ENCODE results near the gene TMEM63A.
A peak's percentile ranks its signal among the peaks of the same experiment; 100 is the strongest.
"Not testable (repeated sequence)": the region's sequence is repeated elsewhere in the genome, so short reads cannot be mapped to it uniquely, and the experiment has no call there.

TMEM63A gene

GRCh38 chr1:225908773-225909172, 26.6 kb upstream of the TMEM63A start:
- DNase-seq (ENCODE audit: low read depth, low spot score), result no peak

- no peak for DNase-seq (ENCODE audit: low read depth, low spot score)
These were observed 25.9 kb upstream of the TMEM63A start for GRCh38 chr1:225908013-225908640.

GRCh38 chr1:225907341-225907740, 25.2 kb upstream of the TMEM63A start:
- DNase-seq (ENCODE audit: low read depth, low spot score), result no peak

DNA sequence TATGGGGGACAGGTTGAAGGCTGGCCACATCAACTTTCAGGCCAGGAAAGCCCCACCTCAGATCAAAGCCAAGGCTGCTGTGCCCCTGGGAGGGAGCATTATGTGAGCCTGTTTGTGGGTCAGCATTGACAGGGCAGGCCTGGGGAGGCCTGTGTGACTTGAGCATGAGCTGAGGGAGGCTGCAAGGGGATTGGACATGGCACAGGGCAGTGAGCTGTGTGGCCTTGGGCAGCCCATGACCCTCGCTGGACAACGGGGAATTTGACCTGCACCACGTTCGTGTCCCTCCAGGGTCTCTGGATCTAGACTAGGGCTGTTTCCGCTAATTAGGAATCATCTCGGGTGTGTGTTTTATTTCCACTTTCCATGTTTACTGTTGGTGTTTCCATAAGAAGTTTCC, 24.3 kb upstream of the TMEM63A start:
- DNase-seq (ENCODE audit: low read depth, low spot score), result no peak

- no peak for DNase-seq (ENCODE audit: low read depth, low spot score)
These were observed 21.4 kb upstream of the TMEM63A start for GRCh38 chr1:225903623-225904022.

DNA sequence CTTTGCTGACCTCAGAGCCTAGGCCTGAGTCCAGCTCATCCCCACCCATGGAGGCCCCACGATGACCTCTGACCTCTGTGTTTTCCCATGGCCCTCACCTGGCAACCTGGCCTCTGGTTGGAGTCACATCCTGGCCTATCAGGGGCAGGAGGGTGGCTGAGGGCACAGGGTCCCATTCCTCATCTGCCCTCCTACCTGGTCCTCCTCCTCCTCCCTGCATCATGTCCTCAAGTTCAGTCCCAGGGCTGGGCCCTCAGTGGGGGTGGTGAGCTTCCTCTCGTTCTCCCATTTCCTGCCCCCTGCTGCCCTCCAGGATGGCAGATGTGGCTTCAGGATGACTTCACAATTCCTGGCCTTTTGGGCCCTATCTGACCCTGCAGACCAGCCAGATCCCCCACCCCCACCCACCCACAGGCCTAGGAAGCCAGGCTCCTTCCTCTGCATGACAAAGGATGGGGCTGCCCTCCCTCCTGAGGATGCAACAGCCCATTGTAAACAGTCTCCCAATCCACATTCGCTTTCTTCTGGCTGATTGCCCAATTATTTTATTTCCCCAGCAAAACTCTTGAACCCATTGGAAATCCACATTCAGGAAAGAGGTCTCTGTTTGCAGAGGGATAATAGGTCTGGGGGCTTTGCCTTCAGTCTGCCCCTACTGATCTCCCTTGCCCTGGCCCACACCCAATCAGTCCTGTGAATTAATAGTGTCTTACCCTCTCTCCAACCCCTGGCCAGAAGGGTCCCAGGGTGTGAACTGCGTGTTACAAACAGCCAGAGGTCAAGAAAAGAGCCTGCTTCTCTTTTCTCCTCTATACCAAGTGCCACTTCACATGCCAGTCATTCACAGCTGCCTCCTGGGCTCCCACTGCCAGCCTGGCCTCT, 17.1 kb upstream of the TMEM63A start:
- DNase-seq (ENCODE audit: low read depth, low spot score), result peak; percentile 97

DNA sequence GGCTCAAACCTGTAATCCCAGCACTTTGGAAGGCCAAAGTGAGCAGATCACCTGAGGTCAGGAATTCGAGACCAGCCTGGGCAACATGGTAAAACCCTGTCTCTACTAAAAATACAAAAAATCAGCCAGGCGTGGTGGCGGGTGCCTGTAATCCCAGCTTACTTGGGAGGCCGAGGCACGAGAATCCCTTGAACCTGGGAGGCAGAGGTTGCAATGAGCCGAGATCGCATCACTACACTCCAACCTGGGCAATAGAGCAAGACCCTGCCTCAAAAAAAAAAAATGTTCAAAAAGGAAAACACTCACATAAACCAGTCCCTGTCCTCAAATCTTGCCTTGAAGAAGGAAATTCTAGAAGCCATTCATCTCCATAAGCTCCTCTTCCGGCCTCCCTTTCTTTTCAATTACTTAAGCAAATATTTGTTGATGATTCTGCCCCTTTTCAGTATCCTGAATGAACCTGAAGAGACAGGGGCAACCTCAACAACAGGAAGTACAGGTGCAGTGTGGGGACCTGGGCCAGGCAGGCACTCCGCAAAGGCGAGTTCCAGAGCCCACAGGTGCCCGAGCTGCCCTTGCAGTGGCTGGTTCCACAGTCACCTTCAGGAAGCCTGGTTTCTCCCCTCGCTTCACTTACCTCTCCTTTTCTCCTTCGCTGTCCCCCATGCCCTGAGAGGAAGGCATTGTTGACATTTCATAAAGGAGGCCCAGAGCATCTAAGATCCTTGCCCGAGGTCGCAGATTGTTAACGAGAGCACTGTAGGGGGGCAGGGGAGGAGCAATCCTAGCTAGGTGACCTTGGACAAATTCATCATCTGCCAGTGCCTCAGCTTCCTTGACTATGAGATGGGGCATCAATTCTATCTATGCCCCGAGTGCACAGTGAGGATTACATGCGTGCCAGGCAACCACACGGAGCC, 15.7 kb upstream of the TMEM63A start:
- DNase-seq (ENCODE audit: low read depth, low spot score), result no peak

DNA sequence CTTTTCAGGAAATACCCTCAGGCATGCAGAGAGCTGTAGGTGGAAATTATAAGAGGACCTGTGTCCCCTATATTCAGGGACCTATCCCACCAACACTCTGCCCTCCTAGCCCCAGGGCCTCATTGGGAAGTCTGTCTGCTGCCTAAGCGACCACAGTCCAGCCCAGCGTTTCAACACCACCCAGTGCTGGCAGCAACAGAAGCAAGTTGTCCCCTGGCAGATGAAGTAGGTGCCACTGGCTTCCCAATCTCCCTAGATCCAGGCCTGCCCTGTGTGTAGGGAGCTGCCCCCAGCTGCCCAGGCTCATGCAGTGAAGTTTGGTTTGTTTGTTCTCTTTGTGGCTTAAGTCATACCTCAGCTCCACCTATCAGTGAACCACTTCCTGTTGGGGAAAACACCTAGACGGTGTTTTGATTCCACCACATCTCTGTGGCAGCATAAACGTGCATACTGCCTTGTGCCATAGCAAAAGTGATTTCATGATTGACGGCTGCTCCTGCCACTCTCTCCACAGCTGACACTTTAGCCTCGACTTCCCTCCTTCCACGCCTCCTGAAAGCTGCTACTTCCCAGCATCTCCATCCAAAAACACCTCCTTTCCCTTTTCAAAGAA, 14.9 kb upstream of the TMEM63A start:
- no peak for DNase-seq (ENCODE audit: low read depth, low spot score)

DNA sequence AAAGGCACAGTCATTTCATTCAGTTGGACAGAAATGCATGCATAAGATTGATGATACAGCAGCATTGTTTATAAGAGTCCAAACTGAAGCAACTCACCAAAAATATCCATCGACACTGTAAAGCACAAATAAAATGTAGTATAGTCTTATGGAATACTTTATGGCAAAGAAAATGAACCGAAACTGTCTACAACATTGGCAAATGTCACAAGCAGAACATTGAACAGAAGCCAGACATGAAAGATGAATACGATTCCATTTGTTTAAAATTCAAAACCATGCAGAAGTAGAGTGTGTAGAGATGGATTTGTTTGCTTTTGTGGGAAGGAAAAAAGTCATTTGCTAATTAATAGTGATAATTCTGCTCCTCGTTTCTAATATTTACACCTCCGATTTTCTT, 14.3 kb upstream of the TMEM63A start:
- DNase-seq (ENCODE audit: low read depth, low spot score), result no peak

GRCh38 chr1:225892307-225892706, 10.1 kb upstream of the TMEM63A start:
- no peak for DNase-seq (ENCODE audit: low read depth, low spot score)

DNA sequence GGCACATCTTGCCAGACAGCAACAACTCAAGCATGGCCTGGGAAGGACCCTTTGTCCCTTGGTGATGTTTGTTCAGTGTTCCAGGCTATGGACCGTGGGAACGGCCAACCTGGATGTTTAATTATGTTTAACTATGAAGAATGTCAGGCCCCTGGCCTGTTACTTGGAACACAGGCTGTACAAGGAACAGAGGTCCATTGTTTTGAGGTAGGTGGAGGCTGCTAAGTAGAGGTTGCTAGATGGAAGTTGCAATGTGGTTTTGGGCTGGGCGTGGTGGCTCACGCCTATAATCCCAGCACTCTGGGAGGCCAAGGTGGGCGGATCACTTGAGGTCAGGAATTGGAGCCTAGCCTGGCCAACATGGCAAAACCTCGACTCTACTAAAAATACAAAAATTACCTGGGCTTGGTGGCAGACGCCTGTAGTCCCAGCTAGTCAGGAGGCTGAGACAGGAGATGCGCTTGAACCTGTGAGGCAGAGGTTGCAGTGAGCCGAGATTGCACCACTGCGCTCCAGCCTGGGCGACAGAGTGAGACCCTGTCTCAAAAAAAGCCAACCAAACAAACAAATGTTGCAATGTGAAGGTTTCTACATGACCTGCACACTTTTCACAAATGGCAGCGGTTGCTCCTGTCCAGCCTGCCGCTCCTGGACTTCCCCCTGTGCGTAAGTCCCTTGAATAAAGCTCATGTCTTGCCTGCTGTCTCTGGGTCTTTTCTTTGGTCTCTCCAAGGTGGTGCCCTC, 9.2 kb upstream of the TMEM63A start:
- DNase-seq (ENCODE audit: low read depth, low spot score), result no peak

- DNase-seq (ENCODE audit: low read depth, low spot score), result no peak
These were observed 8.4 kb upstream of the TMEM63A start for GRCh38 chr1:225890346-225891228.

GRCh38 chr1:225889743-225890142, 7.6 kb upstream of the TMEM63A start:
- DNase-seq (ENCODE audit: low read depth, low spot score), result no peak

- no peak for DNase-seq (ENCODE audit: low read depth, low spot score)
These were observed 6.9 kb upstream of the TMEM63A start, which contains the start of gene LEFTY1 for GRCh38 chr1:225888898-225889601. TSS of gene LEFTY1 (minus strand) at chr1:225889146. CDS start at chr1:225889066, 80 bp downstream.

GRCh38 chr1:225888289-225888897, 6.2 kb upstream of the TMEM63A start:
- DNase-seq (ENCODE audit: low read depth, low spot score), result no peak

- not testable (repeated sequence) for DNase-seq (ENCODE audit: low read depth, low spot score)
These were observed 5.5 kb upstream of the TMEM63A start for GRCh38 chr1:225887554-225888288.

DNA sequence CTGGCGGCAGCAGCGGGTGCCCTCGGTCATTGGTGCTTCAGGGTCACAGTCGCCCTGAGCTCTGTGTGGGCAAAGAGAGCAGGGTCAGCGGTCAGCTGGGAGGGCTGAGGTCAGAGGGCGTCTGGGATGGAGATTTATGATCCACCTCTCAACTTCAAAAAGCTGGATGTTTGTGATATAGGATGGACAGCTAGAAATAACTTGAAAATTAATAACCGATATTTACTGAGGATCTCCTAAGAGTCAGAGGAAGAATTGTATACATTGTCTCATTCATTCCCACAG, 4.8 kb upstream of the TMEM63A start:
- DNase-seq (ENCODE audit: low read depth, low spot score), result no peak
